Thyroid gland (tissue), 4 donors: ENCODE measurements around the gene MIA2. TPM values are rescaled to one million over a fixed set of nuclear protein-coding genes. Genes with fewer than 3 reads are reported as not detected.
"Not testable (repeated sequence)": the region's sequence is repeated elsewhere in the genome, so short reads cannot be mapped to it uniquely, and the experiment has no call there.

Experiments used
- DNase-seq, 2 donors: peaks; one replicate each; pipeline ENCODE4 v3.0.0-alpha.2; 2019
- H3K27ac ChIP-seq, 3 donors: fragments of 200-600 bp; sonication (generic); 1 replicate in 2 of 3; 2 replicates in 1 of 3; pipeline ENCODE4 v1.5.1; 2016 to 2019; ENCODE audit warnings: mild to moderate bottlenecking in 1 of 3, moderate library complexity in 1 of 3
- H3K27me3 ChIP-seq: fragments of 200-600 bp; sonication (generic); one replicate; pipeline ENCODE4 v1.5.1; 2019
- H3K36me3 ChIP-seq, 2 donors: fragments of 200-600 bp; sonication (generic); one replicate each; pipeline ENCODE4 v1.5.1; 2016 to 2019
- H3K4me1 ChIP-seq, 2 donors: fragments of 200-600 bp; sonication (generic); one replicate each; pipeline ENCODE4 v1.5.1; 2017 to 2019
- H3K4me3 ChIP-seq, 3 donors: fragments of 200-600 bp; sonication (generic); replicated peaks in 1 of 3; 1 replicate in 2 of 3; 2 replicates in 1 of 3; pipeline ENCODE4 v1.5.1; 2016; ENCODE audit warnings: mild to moderate bottlenecking in 1 of 3
- H3K9me3 ChIP-seq: fragments of 200-600 bp; sonication (generic); one replicate; pipeline ENCODE4 v1.5.1; 2017
- POLR2A ChIP-seq, 2 donors: fragments of 450-650 bp; IDR thresholded peaks; one replicate each; pipeline ENCODE4 v1.6.1; 2017; ENCODE audit warnings: antibody characterized with exemption in 2 of 2, mild to moderate bottlenecking in 2 of 2, moderate library complexity in 1 of 2
- WGBS, 2 donors: methylation state at CpG; one replicate each; pipeline ENCODE4 v1.1.5; 2017; 5-methylcytosine and 5-hydroxymethylcytosine counted together
- intact Hi-C: fragments of 100-400 bp; cut with DNase I; formaldehyde crosslinking; loops from one replicate; pipeline ENCODE4 v1.15.1; 2023
- total RNA-seq, 4 donors: library from RNA; depleted of rRNA; stranded (reverse); fragments of >200 nt; gene quantifications; one replicate each; pipeline ENCODE4 v1.2.3, GENCODE V29; 2016
- TF ChIP-seq, protein P1 (sequence below), 6 experiments: fragments of 200-600 bp in 3 of 6; fragments of 450-650 bp in 3 of 6; sonication (generic) in 3 of 6; IDR thresholded peaks; one replicate each; pipeline ENCODE4 v1.5.1; 2016 to 2019; ENCODE audit warnings: antibody characterized with exemption in 6 of 6, mild to moderate bottlenecking in 2 of 6, inconsistent platforms in 1 of 6, moderate library complexity in 1 of 6

The MIA2 gene
- total RNA-seq, 4 donors from 2014 or later: 41.6 to 49.1 (median 45.6) TPM

DNA sequence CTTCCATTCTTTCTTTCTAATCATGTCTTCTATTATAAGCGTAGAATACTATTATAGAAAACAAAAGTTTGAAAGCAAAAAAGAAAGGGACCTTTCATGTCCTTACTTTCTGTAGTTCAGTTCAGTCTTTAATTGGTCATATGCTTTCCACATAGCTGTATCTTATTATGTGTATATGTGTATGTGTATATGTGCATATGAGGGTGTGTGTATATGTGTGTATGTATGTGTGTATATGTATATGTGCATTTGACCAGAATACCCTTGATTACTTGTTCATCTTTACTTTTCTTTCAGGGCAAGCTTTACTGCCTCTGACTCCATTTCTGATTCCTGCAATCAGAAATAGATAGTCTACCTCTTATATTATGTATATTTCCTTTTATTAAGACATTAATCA lies 109.9 kb downstream of the MIA2 start:
- intact Hi-C loops: no loop called here
- WGBS, 2 donors: 98% methylated on average over 1 of the region's 1 CpG

GRCh38 chr14:39350866-39351265 lies 117.2 kb downstream of the MIA2 start:
- Histone ChIP-seq H3K9me3 (no peaks in the 10 kb centered on the region), H3K27ac (no peak overlapping the region), H3K36me3 (peaks cover 0 to 5% of the 10 kb centered on the region in 2 donors), H3K27me3 (no peaks in the 10 kb centered on the region), H3K4me3 (no peak overlapping the region), H3K4me1 (no peaks in the 10 kb centered on the region)
- 92 to 96% methylated on average over 3 of the region's 3 CpGs for WGBS, 2 donors
- intact Hi-C loops: no loop called here
- no peak for TF ChIP-seq POLR2A (IDR thresholded peaks at IDR 0.05)
- TF ChIP-seq, protein P1, sequence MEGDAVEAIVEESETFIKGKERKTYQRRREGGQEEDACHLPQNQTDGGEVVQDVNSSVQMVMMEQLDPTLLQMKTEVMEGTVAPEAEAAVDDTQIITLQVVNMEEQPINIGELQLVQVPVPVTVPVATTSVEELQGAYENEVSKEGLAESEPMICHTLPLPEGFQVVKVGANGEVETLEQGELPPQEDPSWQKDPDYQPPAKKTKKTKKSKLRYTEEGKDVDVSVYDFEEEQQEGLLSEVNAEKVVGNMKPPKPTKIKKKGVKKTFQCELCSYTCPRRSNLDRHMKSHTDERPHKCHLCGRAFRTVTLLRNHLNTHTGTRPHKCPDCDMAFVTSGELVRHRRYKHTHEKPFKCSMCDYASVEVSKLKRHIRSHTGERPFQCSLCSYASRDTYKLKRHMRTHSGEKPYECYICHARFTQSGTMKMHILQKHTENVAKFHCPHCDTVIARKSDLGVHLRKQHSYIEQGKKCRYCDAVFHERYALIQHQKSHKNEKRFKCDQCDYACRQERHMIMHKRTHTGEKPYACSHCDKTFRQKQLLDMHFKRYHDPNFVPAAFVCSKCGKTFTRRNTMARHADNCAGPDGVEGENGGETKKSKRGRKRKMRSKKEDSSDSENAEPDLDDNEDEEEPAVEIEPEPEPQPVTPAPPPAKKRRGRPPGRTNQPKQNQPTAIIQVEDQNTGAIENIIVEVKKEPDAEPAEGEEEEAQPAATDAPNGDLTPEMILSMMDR (IDR thresholded peaks at IDR 0.05): no peak
- DNase-seq: no peak

More for the DNA sequence above, 109.9 kb downstream of the MIA2 start:
- Histone ChIP-seq H3K4me3 (no peak overlapping the region), H3K27ac (no peak overlapping the region), H3K9me3 (no peaks in the 10 kb centered on the region), H3K27me3 (no peaks in the 10 kb centered on the region), H3K36me3 (peaks cover 0 to 11% of the 10 kb centered on the region in 2 donors), H3K4me1 (no peaks in the 10 kb centered on the region)
- TF ChIP-seq, protein P1 (IDR thresholded peaks at IDR 0.05): no peak
- no peak for DNase-seq

DNA sequence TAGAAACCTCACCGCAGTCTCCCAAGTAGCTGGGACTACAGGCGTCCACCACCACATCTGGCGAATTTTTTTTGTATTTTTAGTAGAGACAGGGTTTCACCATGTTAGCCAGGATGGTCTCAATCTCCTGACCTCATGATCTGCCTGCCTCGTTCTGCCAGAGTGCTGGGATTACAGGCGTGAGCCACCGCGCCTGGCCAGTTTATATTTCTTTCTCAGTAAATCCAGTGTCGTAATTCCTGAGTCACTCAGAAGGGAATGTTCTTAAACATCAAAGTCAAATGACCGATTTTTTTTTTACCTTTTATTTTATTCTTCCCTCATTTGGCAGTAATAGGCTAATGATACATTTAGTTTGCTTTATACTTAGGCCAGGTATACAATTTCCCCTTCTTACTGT lies 118.0 kb downstream of the MIA2 start:
- Histone ChIP-seq H3K4me3 (no peak overlapping the region), H3K4me1 (no peaks in the 10 kb centered on the region), H3K27me3 (no peaks in the 10 kb centered on the region), H3K9me3 (no peaks in the 10 kb centered on the region), H3K36me3 (peaks cover 0 to 4% of the 10 kb centered on the region in 2 donors), H3K27ac (no peak overlapping the region)
- intact Hi-C loops: no loop called here
- WGBS, 2 donors: 96 to 97% methylated on average over 9 of the region's 9 CpGs
- no peak for DNase-seq
- no peak for TF ChIP-seq POLR2A (IDR thresholded peaks at IDR 0.05)
- TF ChIP-seq, protein P1 (IDR thresholded peaks at IDR 0.05): no peak

DNA sequence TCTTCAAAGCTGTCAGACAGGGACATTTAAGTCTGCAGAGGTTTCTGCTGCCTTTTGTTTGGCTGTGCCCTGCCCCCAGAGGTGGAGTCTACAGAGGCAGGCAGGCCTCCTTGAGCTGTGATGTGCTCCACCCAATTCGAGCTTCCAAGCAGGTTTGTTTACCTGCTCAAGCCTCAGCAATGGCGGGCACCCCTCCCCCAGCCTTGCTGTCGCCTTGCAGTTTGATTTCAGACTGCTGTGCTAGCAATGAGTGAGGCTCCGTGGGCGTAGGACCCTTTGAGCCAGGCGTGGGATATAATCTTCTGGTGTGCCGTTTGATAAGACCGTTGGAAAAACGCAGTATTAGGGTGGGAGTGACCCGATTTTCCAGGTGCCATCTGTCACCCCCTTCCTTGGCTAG lies 125.4 kb downstream of the MIA2 start:
- H3K4me1 ChIP-seq, H3K4me3 ChIP-seq, H3K9me3 ChIP-seq, H3K36me3 ChIP-seq, H3K27me3 ChIP-seq, intact Hi-C loops, H3K27ac ChIP-seq, DNase-seq: not testable (repeated sequence)
- WGBS, 2 donors: 94 to 99% methylated on average over 10 of the region's 10 CpGs

DNA sequence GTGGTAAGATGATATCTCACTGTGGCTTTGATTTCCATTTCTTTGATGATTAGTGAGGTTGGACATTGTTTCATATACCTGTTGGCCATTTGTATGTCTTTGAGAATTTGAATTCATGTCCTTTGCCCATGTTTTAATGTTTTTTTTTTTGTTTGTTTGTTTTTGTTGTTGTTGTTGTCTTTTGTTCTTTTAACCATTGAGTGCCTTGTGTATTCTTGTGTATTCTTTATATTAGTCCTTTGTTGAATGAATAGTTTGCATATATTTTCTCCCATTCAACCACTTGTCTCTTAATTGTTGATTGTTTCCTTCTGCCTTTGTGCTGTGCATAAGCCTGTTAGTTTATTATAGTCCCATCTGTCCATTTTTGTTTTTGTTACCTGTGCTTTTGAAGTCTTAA lies 126.6 kb downstream of the MIA2 start:
- no peaks in the 10 kb centered on the region for H3K4me1 ChIP-seq
- no peak overlapping the region for H3K4me3 ChIP-seq
- TF ChIP-seq, protein P1 (IDR thresholded peaks at IDR 0.05): no peak
- TF ChIP-seq POLR2A (IDR thresholded peaks at IDR 0.05): no peak
- H3K9me3 ChIP-seq: no peaks in the 10 kb centered on the region
- no peak for DNase-seq
- H3K27me3 ChIP-seq: no peaks in the 10 kb centered on the region
- no peaks in the 10 kb centered on the region for H3K36me3 ChIP-seq
- intact Hi-C loops: no loop called here
- no peak overlapping the region for H3K27ac ChIP-seq

- H3K27me3 ChIP-seq, H3K4me1 ChIP-seq, intact Hi-C loops, H3K9me3 ChIP-seq, DNase-seq, H3K36me3 ChIP-seq, H3K27ac ChIP-seq, H3K4me3 ChIP-seq: not testable (repeated sequence)
- WGBS, 2 donors: 92 to 97% methylated on average over 5 of the region's 5 CpGs
These were observed 127.8 kb downstream of the MIA2 start for GRCh38 chr14:39361556-39361955.
